ENCODE measurements around the gene ZNF221.

DNA sequence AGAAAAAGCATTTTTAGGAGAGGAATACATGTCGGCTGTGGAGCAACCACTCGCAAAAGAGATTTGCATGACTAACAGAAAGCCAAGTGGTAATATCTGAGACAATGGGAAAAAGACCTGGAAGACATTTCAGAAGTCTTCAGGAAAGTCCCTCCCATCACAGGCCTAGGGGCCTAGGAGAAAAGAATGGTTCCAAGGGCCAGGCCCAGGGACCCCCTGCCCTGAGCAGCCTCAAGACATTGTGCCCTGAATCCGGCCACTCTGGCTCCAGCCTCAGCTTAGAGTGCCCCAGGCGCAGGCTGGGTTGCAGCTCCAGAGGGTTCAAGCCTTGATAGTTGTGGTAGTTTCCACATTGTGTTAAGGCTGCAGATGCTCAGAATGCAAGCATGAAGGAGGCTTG is 9.4 kb downstream of the ZNF221 start:
- TF ChIP-seq CTCF (IDR thresholded peaks at IDR 0.05 in 8 of 11, conservative IDR thresholded peaks at IDR 0.05 in 3 of 11) (no peak), POLR2A (IDR thresholded peaks at IDR 0.05) (no peak), POLR2AphosphoS5 (IDR thresholded peaks at IDR 0.05) (no peak)

Data from spleen (tissue), 7 donors.